Erythroblast (primary cell): ENCODE results near the gene MATK.

Source experiments
- GATA1 ChIP-seq: IDR thresholded peaks from 2 replicates; pipeline ENCODE4 v1.6.1; 2011; ENCODE audit warnings: low read depth, mild to moderate bottlenecking, control low read depth, low read length, moderate library complexity
- POLR2A ChIP-seq: IDR thresholded peaks from 2 replicates; pipeline ENCODE4 v1.6.1; 2011; ENCODE audit warnings: mild to moderate bottlenecking, low read length

- TF ChIP-seq POLR2A (no peak), GATA1 (no peak)
Observed at GRCh38 chr19:3753631-3754410, 32.4 kb downstream of the MATK start.
